MM.1S (cell line): ENCODE data around the gene IFNL2.

Experiments used
- CTCF ChIP-seq: fragments of 300-600 bp; sonication (generic); IDR thresholded peaks from 2 replicates; pipeline ENCODE4 v1.5.1; 2016; ENCODE audit warnings: antibody characterized with exemption, low read length, mixed read lengths
- EZH2 ChIP-seq: fragments of 300-600 bp; sonication (generic); optimal IDR thresholded peaks from 2 replicates; pipeline ENCODE3; 2017; ENCODE audit warnings: low read depth, mild to moderate bottlenecking, antibody characterized with exemption, low read length, mixed read lengths

- TF ChIP-seq CTCF, result no peak
- TF ChIP-seq EZH2, result no peak
Observed at GRCh38 chr19:39306075-39306474, 37.9 kb downstream of the IFNL2 start.
